ENCODE results near the gene SRP9. TPM values are rescaled to one million over a fixed set of nuclear protein-coding genes. Genes with fewer than 3 reads are reported as not detected.

SRP9 gene, protein sequence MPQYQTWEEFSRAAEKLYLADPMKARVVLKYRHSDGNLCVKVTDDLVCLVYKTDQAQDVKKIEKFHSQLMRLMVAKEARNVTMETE
- total RNA-seq (2022; extraction: Qiagen RNA extraction; ENCODE audit: low read depth): 225 to 350 TPM (median 250 TPM) in 5 replicates

DNA sequence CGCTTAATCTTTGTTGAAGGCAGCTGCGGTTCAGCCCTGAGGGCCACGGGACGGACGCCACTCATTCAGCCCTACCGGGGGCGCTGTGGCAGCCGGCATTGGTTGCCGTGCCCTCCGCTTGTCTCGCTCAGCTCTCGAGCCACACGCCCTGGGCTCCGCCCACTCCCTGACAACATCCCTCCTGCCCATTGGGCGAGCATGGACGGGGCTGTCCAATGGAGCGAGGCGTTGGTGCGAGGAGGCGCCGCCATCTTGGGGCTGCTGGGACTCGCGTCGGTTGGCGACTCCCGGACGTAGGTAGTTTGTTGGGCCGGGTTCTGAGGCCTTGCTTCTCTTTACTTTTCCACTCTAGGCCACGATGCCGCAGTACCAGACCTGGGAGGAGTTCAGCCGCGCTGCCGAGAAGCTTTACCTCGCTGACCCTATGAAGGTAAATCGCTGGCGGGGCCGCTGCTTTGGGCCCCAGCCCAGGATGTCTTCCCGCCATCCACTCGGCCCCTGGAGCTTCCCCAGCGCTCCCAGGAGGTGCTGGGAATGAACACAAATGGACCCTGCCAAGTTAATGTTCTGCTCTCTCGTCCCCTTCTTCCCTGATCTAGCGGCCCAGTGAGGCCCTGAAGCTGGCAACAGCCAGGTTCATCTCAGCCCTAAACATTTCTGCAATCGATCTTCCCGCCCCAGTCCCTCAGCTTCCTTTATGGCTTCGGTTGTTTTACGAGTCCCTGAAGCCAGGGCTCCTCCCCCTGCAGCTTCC lies at the start of gene SRP9:
Gene SRP9 (plus strand): TSS at position 244 of the 754 bp plus-strand sequence. CDS start 115 bp downstream, at position 359.

DNA sequence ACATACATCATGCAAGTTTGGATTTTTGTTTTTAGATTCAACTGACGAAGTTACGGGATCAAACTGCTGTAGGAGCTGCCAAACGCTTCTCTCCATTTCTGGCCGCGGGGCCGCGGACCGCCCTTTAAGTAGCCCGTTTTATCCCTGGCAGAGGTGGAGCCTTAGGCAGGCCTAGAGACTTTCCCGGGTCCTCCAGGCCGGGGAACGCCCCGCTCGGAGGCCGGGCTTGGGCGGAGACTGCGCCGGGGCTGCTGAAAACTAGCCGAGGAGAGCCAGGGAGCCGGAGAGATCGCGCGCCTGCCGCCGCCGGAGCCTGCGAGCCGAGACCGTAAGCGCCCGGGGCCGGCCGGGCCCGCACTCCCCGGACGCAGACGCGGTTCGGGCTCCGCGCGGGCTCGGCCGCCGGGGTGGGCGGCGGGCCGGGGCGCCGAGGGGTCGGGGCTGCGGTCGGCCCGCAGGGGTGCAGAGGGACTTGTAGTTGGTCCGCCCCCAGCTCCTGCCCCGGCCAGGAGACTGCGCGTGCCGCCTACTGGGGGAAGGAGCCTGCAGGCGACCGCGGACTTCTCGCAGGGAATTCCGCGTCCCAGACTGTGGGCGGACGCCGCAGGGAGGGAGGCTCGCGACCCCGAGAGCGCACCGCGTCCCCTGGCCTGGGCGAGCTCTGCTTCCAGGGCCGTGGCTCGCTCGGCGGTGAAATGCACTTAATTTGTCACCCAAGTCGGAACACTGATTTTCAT lies 32.4 kb downstream of the SRP9 start, which contains the start of gene EPHX1:
Gene EPHX1 (plus strand): TSS at position 283 of the 737 bp plus-strand sequence. CDS start 18,606 bp downstream, outside the sequence.

Other genes starting within 250 kb of the SRP9 start
- gene ENAH, start 124.7 kb upstream of the SRP9 start, total RNA-seq (2022; extraction: Qiagen RNA extraction; ENCODE audit: low read depth): 69.7 to 97.9 TPM (median 78.1 TPM) in 5 replicates
- 211 to 256 TPM (median 234 TPM) in 5 replicates for gene EPHX1, start 32.3 kb downstream of the SRP9 start, total RNA-seq (2022; extraction: Qiagen RNA extraction; ENCODE audit: low read depth)
- 5.5 to 7.6 TPM (median 6.7 TPM) in 5 replicates for gene TMEM63A, start 104.6 kb downstream of the SRP9 start, total RNA-seq (2022; extraction: Qiagen RNA extraction; ENCODE audit: low read depth)
- 0.19 to 0.41 TPM (median 0.28 TPM) in 4 of 5 replicates, not detected in the other for gene LEFTY1, start 111.3 kb downstream of the SRP9 start, total RNA-seq (2022; extraction: Qiagen RNA extraction; ENCODE audit: low read depth)
- gene PYCR2, start 146.4 kb downstream of the SRP9 start, total RNA-seq (2022; extraction: Qiagen RNA extraction; ENCODE audit: low read depth): 49.5 to 60.4 TPM (median 58.9 TPM) in 5 replicates
- gene LEFTY2, start 163.4 kb downstream of the SRP9 start, total RNA-seq (2022; extraction: Qiagen RNA extraction; ENCODE audit: low read depth): not detected in 5 replicates
- 6.5 to 12.4 TPM (median 7.0 TPM) in 5 replicates for gene SDE2, start 221.5 kb downstream of the SRP9 start, total RNA-seq (2022; extraction: Qiagen RNA extraction; ENCODE audit: low read depth)

All from A549 treated with CpdA at 1 μM for 4 hours (cell line).